SK-N-MC (cell line): ENCODE data around the gene HIKESHI.

Experiments
- EZH2 ChIP-seq: fragments of 200-600 bp; sonication (generic); IDR thresholded peaks from one replicate; pipeline ENCODE4 v1.6.1; 2017; ENCODE audit warnings: antibody characterized with exemption
- FOXP2 ChIP-seq: optimal IDR thresholded peaks from 2 replicates; pipeline ENCODE3; 2011; ENCODE audit warnings: mild to moderate bottlenecking, moderate library complexity; ENCODE audit not compliant: insufficient read depth; ENCODE audit errors: extremely low read length, control extremely low read depth
- POLR2AphosphoS5 ChIP-seq: IDR thresholded peaks from 2 replicates; pipeline ENCODE4 v1.6.1; 2012; ENCODE audit warnings: mild to moderate bottlenecking, low read depth, low read length, borderline replicate concordance

GRCh38 chr11:86358720-86359119 lies 56.7 kb downstream of the HIKESHI start:
- TF ChIP-seq POLR2AphosphoS5 (no peak), EZH2 (no peak), FOXP2 (no peak)
